ENCODE measurements around the gene ASAP3.

GRCh38 chr1:23403038-23403336 is 81.0 kb downstream of the ASAP3 start:
- TF ChIP-seq RAD21 (conservative IDR thresholded peaks at IDR 0.05 in 1 of 2, IDR thresholded peaks at IDR 0.05 in 1 of 2) (no peak), CTCF (IDR thresholded peaks at IDR 0.05) (no peak), GATA3 (IDR thresholded peaks at IDR 0.05; ENCODE audit: borderline replicate concordance) (no peak), FOSL2 (IDR thresholded peaks at IDR 0.05) (no peak), FOSL2 (CRISPR knock-in tag; IDR thresholded peaks at IDR 0.05) (peak; percentile 88), POLR2A (IDR thresholded peaks at IDR 0.05; ENCODE audit: low read length) (no peak), ESRRA (IDR thresholded peaks at IDR 0.05; ENCODE audit: borderline replicate concordance, low read length) (no peak), MAZ (IDR thresholded peaks at IDR 0.05; ENCODE audit: borderline replicate concordance, low read depth, low read length) (no peak), ZSCAN20 (CRISPR knock-in tag; IDR thresholded peaks at IDR 0.05) (no peak), SREBF2 (IDR thresholded peaks at IDR 0.05) (no peak), CEBPB (IDR thresholded peaks at IDR 0.05) (no peak), PBX3 (IDR thresholded peaks at IDR 0.05) (no peak), EP300 (IDR thresholded peaks at IDR 0.05) (no peak)

Data from A549 (cell line).